NCI-H1092 (cell line): ENCODE measurements around the gene CSNK1A1L.

Source experiments
- DNase-seq: peaks from one replicate; lab custom pipeline; 2025; lab: John Stamatoyannopoulos, UW

The CSNK1A1L gene

DNA sequence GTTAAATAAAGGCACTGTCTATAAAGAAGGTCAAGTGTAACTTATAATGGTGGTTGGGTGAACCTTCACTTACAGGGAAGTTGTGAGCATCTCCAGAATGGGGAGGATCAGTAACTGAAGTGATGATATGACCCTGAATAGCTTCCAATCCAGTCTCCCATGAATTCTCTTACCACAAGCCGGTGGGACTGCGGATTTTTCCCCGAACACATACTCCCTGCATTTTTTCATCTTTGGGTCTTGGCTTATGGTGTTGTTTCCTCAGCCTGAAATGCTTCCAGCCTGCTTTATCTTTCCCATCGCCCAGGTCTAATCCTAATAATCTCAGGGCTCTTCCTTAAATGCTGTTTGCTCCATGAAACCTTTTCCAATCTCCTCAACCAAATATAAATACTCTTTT lies 2.0 kb upstream of the CSNK1A1L start:
- DNase-seq = no peak

- DNase-seq = no peak
Measured at GRCh38 chr13:37106642-37107041, 1.2 kb upstream of the CSNK1A1L start.

DNA sequence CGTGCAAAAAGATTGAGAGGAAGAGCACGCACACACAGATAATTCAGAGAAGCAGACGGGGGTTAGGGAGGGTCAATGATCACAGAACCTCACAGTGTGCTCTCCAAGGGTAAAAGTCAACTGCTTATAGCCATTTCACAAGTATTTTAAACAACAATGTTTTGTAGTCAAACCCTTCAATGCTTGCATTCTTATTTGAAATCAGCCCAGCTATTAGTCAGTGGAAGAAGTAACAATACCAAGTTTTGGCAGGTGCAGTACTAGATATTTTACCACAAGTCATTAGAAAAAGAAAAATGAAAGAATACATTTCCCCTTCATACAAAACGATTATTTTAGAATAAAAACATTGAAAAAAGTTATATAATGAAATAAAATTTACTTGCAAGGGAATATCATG lies 2.6 kb downstream of the CSNK1A1L start:
- no peak for DNase-seq

- DNase-seq = no peak
Measured at GRCh38 chr13:37101201-37101600, 4.3 kb downstream of the CSNK1A1L start.

DNA sequence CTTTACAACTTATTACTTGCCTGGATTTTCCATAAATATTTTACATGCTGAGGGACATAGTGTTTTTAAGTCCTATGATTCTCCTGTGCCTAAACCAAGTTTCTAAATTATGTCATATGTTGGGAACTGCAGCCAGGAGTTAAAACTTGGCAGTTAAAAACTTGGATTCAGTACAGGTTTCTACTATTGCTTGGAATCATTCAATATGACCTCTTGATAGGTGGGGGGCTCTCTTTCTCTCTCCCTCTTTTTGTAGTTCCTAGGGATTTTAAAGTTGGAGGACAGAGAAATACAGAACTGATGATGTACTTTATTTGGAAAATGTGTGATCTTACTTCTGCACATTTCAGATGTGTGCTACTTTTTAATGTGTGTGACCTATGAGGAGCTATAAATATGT lies 4.7 kb downstream of the CSNK1A1L start:
- DNase-seq = no peak

DNA sequence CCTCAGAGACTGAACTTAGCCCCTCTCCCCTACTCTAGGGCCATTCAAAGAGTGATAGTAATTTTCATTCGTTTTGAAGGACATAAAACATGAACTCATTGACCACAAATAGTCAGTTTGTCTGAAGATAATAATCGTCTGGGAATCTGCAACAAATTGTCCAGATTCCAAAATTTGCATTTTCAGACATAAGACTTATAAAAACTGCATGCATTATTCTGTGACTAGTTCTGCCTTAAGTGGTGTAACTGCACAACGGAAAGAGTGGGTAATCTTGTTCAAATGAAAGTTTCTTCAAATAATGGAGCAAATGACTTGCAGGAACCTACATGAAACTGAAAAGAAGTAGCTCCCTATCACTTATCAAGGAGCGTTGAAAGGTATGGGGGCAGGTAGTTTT lies 8.4 kb downstream of the CSNK1A1L start:
- DNase-seq = no peak

DNA sequence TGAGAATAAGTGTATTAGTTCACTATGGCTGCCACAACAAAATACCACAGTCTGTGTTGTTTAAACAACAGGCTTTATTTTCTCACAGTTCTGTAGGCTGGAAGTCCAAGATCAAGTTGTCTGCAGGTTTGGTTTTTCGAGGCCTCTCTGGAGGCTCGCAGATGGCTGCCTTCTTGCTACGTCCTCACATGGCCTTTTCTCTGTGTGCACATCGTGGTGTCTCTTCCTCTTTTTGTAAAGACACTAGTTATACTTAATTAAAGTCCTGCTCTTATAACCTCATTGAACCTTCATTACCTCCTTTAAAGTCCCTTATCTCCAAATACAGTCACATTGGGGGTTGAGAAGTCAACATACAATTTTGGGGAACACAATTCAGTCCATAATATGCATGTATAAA lies 10.6 kb downstream of the CSNK1A1L start:
- no peak for DNase-seq

GRCh38 chr13:37094099-37094498 lies 11.4 kb downstream of the CSNK1A1L start:
- no peak for DNase-seq

- no peak for DNase-seq
Measured at GRCh38 chr13:37091835-37092234, 13.6 kb downstream of the CSNK1A1L start.

DNA sequence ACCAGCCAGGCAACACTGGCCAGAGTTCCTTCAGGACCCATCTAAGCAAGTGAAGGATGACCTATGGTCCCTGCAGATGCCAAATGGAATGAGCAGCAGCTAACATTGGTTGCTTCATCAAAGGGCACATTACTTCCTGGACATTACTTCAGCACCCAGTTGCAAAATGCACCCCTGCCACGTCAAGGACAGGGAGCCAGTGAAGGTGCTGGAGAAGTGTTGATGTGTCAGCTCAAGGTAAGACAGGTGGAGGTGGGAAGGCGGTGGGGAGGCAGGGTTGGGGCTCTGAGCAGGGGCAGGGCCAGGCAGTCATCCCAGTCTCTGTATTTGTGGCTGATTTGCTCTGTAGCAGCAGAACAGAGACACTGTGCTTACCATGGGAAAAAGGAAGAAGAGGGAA lies 14.6 kb downstream of the CSNK1A1L start:
- DNase-seq = no peak

DNA sequence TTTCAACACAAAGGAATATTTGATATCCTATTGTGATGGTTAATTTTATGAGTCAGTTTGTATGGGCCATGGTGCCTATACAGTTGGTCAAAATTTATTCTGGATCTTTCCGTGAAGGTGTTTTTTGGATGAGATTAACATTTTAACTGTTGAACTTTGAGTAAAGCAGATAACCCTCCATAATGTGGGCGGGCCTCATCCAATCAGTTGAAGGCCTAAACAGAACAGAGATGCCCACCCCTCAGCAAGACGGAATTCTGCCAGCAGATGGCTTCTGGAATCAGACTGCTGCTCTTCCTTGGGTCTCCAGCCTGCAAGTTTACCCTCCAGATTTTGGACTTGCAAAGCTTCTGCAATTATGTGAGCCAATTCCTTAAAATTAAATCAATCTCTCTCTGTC lies 16.0 kb downstream of the CSNK1A1L start:
- DNase-seq = no peak

- no peak for DNase-seq
Measured at GRCh38 chr13:37087486-37087885, 18.0 kb downstream of the CSNK1A1L start.

DNA sequence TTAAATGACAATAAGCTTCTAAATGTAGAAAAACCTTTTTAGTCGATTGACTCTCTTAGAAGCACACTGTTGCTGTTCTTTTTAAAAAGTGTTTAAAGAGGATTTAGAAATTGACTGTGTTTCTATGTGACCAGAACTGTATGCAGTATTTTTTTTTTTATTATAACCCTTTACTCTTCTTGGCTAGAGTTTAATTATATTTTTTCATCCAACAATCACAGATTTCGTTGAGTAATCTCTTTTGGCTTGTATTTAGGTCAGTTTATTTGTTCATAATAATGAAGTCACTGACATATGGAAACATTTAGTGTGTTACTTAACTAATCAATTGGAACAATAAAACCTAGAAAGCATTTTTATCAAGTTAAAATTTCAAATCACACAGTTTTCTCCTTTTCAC lies 19.9 kb downstream of the CSNK1A1L start:
- no peak for DNase-seq

- DNase-seq = no peak
Measured at GRCh38 chr13:37076818-37077217, 28.6 kb downstream of the CSNK1A1L start.

GRCh38 chr13:37075164-37075563 lies 30.3 kb downstream of the CSNK1A1L start:
- DNase-seq = no peak

DNA sequence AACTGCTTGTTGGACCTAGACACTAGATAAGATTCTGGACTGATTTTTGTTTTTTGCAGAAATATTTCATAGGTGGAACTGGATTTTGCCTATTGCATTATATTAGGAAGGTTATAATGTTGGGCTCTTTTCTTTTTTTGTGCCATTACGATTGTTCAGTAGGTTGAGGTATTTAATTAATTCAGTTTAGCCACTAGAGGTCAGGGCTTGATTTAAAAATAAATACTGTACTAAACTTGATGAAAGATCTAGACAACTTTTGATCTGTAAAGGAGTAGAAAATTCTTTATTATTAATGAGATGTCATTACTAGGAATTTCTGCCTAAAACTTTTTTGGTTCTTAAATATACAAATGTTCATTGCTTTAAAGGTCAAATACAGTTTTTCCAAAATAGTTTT lies 30.8 kb downstream of the CSNK1A1L start:
- no peak for DNase-seq

DNA sequence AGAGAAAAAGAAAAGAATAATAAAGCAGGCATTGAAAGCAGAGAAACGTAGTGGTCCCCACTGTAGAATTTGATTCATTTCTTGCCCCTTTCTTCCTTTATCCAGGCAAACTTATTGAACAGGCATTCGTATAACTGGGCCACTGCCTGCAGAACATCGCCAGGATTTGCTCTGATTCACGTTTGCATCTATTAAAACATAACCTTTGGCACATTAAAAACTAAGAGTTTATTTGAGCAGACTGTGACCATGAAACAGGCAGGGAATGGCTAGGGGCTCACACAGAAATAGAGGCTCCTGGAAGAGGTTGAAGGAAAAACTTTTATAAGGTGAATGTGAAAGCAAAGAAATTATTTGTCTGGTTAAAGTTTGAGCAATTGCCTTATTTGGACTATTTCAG lies 33.4 kb downstream of the CSNK1A1L start:
- no peak for DNase-seq

GRCh38 chr13:37070956-37071355 lies 34.5 kb downstream of the CSNK1A1L start:
- DNase-seq = no peak

DNA sequence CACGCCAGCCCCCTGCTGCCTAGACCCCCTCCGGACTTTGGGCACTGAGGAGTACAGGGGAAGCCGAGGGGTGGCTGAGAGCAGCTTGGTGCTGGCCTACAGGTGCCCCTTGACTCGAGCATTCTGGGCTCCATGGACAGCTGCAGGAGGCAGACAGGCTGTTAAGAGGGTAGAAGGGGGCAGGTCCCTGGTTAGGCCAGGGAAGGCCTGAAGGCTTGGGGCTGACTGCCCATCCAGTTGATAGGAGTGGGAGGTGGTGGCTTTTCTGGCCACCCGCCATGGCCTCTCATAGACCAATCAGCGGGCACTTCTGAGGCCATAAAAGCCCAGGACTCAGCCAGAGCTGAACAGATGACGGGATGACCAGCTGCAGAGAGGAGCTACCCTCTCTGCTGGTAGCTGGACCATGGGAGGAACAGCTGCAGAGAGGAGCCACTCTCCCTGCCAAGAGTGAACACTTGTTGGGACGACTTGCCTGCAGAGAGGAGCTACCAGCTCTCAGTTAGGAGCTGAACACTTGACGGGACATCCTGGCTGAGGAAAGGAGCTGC lies 35.2 kb downstream of the CSNK1A1L start:
- no peak for DNase-seq

- no peak for DNase-seq
Measured at GRCh38 chr13:37069597-37070103, 35.8 kb downstream of the CSNK1A1L start.

DNA sequence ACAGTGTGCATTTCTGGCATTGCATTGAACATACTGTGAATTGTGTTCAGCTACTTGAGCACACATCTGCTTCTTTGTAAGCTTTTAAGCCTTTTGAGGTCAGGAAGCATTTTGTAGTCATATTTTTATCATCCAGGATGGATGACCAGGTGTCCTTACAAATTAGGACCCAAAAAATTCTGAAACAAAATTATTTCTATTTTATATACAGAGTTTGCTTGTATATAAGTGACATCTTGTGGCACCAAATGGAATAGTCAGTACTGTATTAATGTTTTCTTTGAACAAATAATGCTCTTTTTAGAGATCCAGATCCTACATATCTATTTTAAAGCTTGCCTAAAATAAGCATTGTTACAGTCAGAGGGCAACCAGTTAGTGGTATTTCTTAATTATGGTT lies 36.5 kb downstream of the CSNK1A1L start:
- DNase-seq = no peak

DNA sequence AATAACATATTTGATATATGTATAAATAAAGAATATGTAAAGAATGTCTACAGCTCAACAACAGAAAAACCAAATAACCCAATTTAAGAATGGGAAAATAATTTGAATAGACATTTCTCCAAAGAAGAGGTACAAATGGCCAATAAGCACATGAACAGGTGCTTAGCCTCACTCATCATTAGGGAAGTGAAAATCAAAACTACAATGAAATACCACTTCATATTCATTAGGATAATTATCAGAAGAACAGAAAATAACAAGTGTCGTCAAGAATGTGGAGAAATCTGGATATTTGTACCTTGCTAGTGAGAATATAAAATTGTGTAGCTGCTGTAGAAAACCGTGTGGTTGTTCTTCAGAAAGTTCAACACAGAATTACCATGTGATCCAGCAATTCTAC lies 37.6 kb downstream of the CSNK1A1L start:
- no peak for DNase-seq

GRCh38 chr13:37065890-37066526 lies 39.5 kb downstream of the CSNK1A1L start:
- no peak for DNase-seq

DNA sequence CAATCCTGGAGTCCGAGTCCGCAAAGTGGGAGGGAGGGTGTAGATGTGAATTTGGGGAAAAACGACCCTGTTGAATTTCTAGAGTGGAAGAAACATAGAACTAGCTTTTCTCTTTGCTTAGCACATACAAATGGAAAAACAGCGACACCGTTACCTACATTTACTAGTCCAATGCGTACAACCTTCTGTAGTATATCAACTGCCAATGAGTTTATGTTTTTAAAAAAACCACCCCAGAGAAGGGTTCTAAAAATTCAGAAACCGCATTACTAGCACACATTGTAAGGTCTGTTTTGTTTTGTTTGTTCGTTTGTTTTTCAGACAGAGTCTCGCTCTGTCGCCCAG lies 45.6 kb downstream of the CSNK1A1L start:
- no peak for DNase-seq
